IMR-90 (cell line): ENCODE measurements around the gene SH3RF2. TPM values are rescaled to one million over a fixed set of nuclear protein-coding genes. Genes with fewer than 3 reads are reported as not detected.

ENCODE experiments used
- ATAC-seq: fragments of 200-7000 bp; cut with Tn5 transposase; 2 replicates; pipeline ENCODE4 v1.9.1; 2020; ENCODE audit warnings: low read depth, mild to moderate bottlenecking, moderate library complexity
- BruUV-seq: library from RNA; stranded (reverse); fragments of 400-500 nt; replicated peaks from 2 replicates; lab custom pipeline; 2021; lab: Mats Ljungman, UMichigan
- CTCF ChIA-PET: fragments of 300-600 bp; formaldehyde crosslinking; extraction: SDS; loops from one replicate; lab custom pipeline; 2021; ENCODE audit warnings: antibody characterized with exemption; lab: Yijun Ruan, JAX
- POLR2A ChIA-PET: fragments of 300-600 bp; sonication (Branson Sonifier 250); formaldehyde crosslinking; loops from one replicate; lab custom pipeline; 2022; ENCODE audit warnings: antibody characterized with exemption; ENCODE audit not compliant: unreplicated experiment; lab: Charles Lee
- DNase-seq: peaks from one replicate; pipeline ENCODE4 v3.0.0; 2013
- H2AFZ ChIP-seq: replicated peaks from 2 replicates; pipeline ENCODE3; 2013; ENCODE audit warnings: low read length, mild to moderate bottlenecking; ENCODE audit not compliant: poor library complexity
- H2AK5ac ChIP-seq: 2 replicates; pipeline ENCODE4 v1.6.1; 2013; ENCODE audit warnings: low read depth, low read length, inconsistent platforms
- H2AK9ac ChIP-seq: replicated peaks from 2 replicates; pipeline ENCODE3; 2013; ENCODE audit warnings: mild to moderate bottlenecking, low read depth, low read length, moderate library complexity; ENCODE audit not compliant: poor library complexity
- H2BK120ac ChIP-seq: 2 replicates; pipeline ENCODE4 v1.6.1; 2013; ENCODE audit warnings: low read depth, low read length, inconsistent platforms
- H2BK15ac ChIP-seq: 3 replicates; pipeline ENCODE4 v1.6.1; 2013; ENCODE audit warnings: low read depth, low read length, inconsistent platforms
- H2BK20ac ChIP-seq: 2 replicates; pipeline ENCODE4 v1.6.1; 2013; ENCODE audit warnings: low read depth, mild to moderate bottlenecking, inconsistent platforms, low read length, moderate library complexity
- H2BK5ac ChIP-seq: 2 replicates; pipeline ENCODE4 v1.6.1; 2013; ENCODE audit warnings: mild to moderate bottlenecking, low read depth, low read length, inconsistent platforms; ENCODE audit not compliant: poor library complexity, severe bottlenecking
- H3K14ac ChIP-seq: replicated peaks from 2 replicates; pipeline ENCODE4 v1.6.1; 2013; ENCODE audit warnings: low read depth, low read length, inconsistent platforms
- H3K18ac ChIP-seq: 2 replicates; pipeline ENCODE4 v1.6.1; 2013; ENCODE audit warnings: low read depth, low read length, control low read depth
- H3K23ac ChIP-seq: 2 replicates; pipeline ENCODE4 v1.6.1; 2013; ENCODE audit warnings: low read depth, low read length, inconsistent platforms
- H3K27ac ChIP-seq: 2 replicates; pipeline ENCODE4 v1.5.1; 2013; ENCODE audit warnings: mild to moderate bottlenecking, control low read depth, low read length; ENCODE audit not compliant: insufficient read depth
- H3K27me3 ChIP-seq: 2 replicates; pipeline ENCODE4 v1.6.1; 2013; ENCODE audit warnings: low read length; ENCODE audit not compliant: control insufficient read depth, insufficient read depth
- H3K36me3 ChIP-seq: 2 replicates; pipeline ENCODE4 v1.6.1; 2013; ENCODE audit warnings: low read length, mixed read lengths; ENCODE audit not compliant: control insufficient read depth, insufficient read depth
- H3K4ac ChIP-seq: 2 replicates; pipeline ENCODE4 v1.6.1; 2013; ENCODE audit warnings: low read depth, low read length, inconsistent platforms
- H3K4me1 ChIP-seq: 2 replicates; pipeline ENCODE4 v1.6.1; 2013; ENCODE audit warnings: low read length, mixed read lengths; ENCODE audit not compliant: control insufficient read depth, insufficient read depth
- H3K4me2 ChIP-seq: 2 replicates; pipeline ENCODE4 v1.6.1; 2013; ENCODE audit warnings: low read depth, mild to moderate bottlenecking, control low read depth, low read length, moderate library complexity
- H3K4me3 ChIP-seq: 2 replicates; pipeline ENCODE4 v1.5.1; 2013; ENCODE audit warnings: low read depth, mild to moderate bottlenecking, control low read depth, low read length, moderate library complexity; ENCODE audit not compliant: insufficient read depth
- H3K56ac ChIP-seq: 2 replicates; pipeline ENCODE4 v1.6.1; 2013; ENCODE audit warnings: low read length, inconsistent platforms; ENCODE audit not compliant: insufficient read depth; ENCODE audit errors: extremely low read depth
- H3K79me1 ChIP-seq, 2 experiments: 2 replicates each; pipeline ENCODE4 v1.6.1; 2013; ENCODE audit warnings: low read length in 2 of 2, inconsistent platforms in 1 of 2, low read depth in 1 of 2
- H3K9ac ChIP-seq: 2 replicates; pipeline ENCODE4 v1.6.1; 2013; ENCODE audit warnings: low read depth, low read length, control low read depth
- H3K9me1 ChIP-seq: 2 replicates; pipeline ENCODE4 v1.6.1; 2013; ENCODE audit warnings: low read length, inconsistent platforms; ENCODE audit not compliant: insufficient read depth
- H3K9me3 ChIP-seq: 2 replicates; pipeline ENCODE4 v1.6.1; 2013; ENCODE audit warnings: low read length; ENCODE audit not compliant: control insufficient read depth, insufficient read depth
- H4K20me1 ChIP-seq: 2 replicates; pipeline ENCODE4 v1.6.1; 2013; ENCODE audit warnings: low read length, inconsistent platforms; ENCODE audit not compliant: insufficient read depth
- H4K5ac ChIP-seq: 2 replicates; pipeline ENCODE4 v1.6.1; 2013; ENCODE audit warnings: mild to moderate bottlenecking, low read depth, low read length, control low read depth
- H4K8ac ChIP-seq, 2 experiments: 2 replicates each; pipeline ENCODE4 v1.6.1; 2013; ENCODE audit warnings: low read depth in 2 of 2, low read length in 2 of 2, control low read depth in 1 of 2, inconsistent platforms in 1 of 2
- H4K91ac ChIP-seq: 2 replicates; pipeline ENCODE4 v1.6.1; 2013; ENCODE audit warnings: low read depth, low read length, inconsistent platforms; ENCODE audit not compliant: insufficient read depth
- BHLHE40 ChIP-seq: fragments of 150-350 bp; IDR thresholded peaks from 2 replicates; pipeline ENCODE4 v1.6.1; 2016; ENCODE audit warnings: mild to moderate bottlenecking, low read depth, low read length
- CEBPB ChIP-seq: IDR thresholded peaks from 2 replicates; pipeline ENCODE4 v1.6.1; 2012; ENCODE audit warnings: low read depth, low read length, improper control_type of control experiment
- CHD1 ChIP-seq: IDR thresholded peaks from 2 replicates; pipeline ENCODE4 v1.6.1; 2012; ENCODE audit warnings: low read depth, low read length, improper control_type of control experiment
- ELK1 ChIP-seq: fragments of 150-350 bp; IDR thresholded peaks from 2 replicates; pipeline ENCODE4 v1.6.1; 2016; ENCODE audit warnings: low read depth, mild to moderate bottlenecking, low read length, moderate library complexity, borderline replicate concordance
- FOS ChIP-seq: fragments of 150-350 bp; IDR thresholded peaks from 2 replicates; pipeline ENCODE4 v1.6.1; 2016; ENCODE audit warnings: low read depth, low read length
- MAFK ChIP-seq: IDR thresholded peaks from 2 replicates; pipeline ENCODE4 v1.6.1; 2012; ENCODE audit warnings: low read depth, low read length, improper control_type of control experiment
- MXI1 ChIP-seq: IDR thresholded peaks from 2 replicates; pipeline ENCODE4 v1.6.1; 2012; ENCODE audit warnings: low read depth, mild to moderate bottlenecking, low read length, moderate library complexity, borderline replicate concordance
- NFE2L2 ChIP-seq: fragments of 150-350 bp; IDR thresholded peaks from 2 replicates; pipeline ENCODE4 v1.6.1; 2016; ENCODE audit warnings: low read depth, mild to moderate bottlenecking, low read length
- POLR2A ChIP-seq: IDR thresholded peaks from 2 replicates; pipeline ENCODE4 v1.6.1; 2012; ENCODE audit warnings: mild to moderate bottlenecking, low read depth, low read length
- RAD21 ChIP-seq: IDR thresholded peaks from 2 replicates; pipeline ENCODE4 v1.6.1; 2012; ENCODE audit warnings: low read length, improper control_type of control experiment
- RCOR1 ChIP-seq: IDR thresholded peaks from 2 replicates; pipeline ENCODE4 v1.6.1; 2012; ENCODE audit warnings: mild to moderate bottlenecking, low read length, improper control_type of control experiment; ENCODE audit not compliant: insufficient replicate concordance
- RFX5 ChIP-seq: IDR thresholded peaks from 2 replicates; pipeline ENCODE4 v1.8.0; 2012; ENCODE audit warnings: low read depth, mild to moderate bottlenecking, low read length, moderate library complexity
- SMC3 ChIP-seq: fragments of 150-350 bp; IDR thresholded peaks from 2 replicates; pipeline ENCODE4 v1.6.1; 2016; ENCODE audit warnings: low read depth, mild to moderate bottlenecking, antibody characterized with exemption, low read length, moderate library complexity
- USF2 ChIP-seq: fragments of 150-350 bp; IDR thresholded peaks from 2 replicates; pipeline ENCODE4 v1.6.1; 2017; ENCODE audit warnings: mild to moderate bottlenecking, antibody characterized with exemption, low read length, low read depth
- WGBS, 2 experiments: methylation state at CpG; one replicate each; pipeline versions ENCODE4 v1.1.5 to v1.1.7; 2013; ENCODE audit warnings: missing lambda C conversion rate in 2 of 2; ENCODE audit not compliant: insufficient read length in 1 of 2; ENCODE audit errors: extremely low coverage in 2 of 2; 5-methylcytosine and 5-hydroxymethylcytosine counted together
- dilution Hi-C: fragments of 300-500 bp; cut with HindIII; formaldehyde crosslinking; loops from one replicate; pipeline ENCODE4 v1.14.3; 2018; ENCODE audit warnings: low sequenced_read_pairs; ENCODE audit not compliant: unreplicated experiment
- in situ Hi-C: fragments of 300-500 bp; cut with MboI; formaldehyde crosslinking; loops from 3 replicates; pipeline ENCODE4 v1.14.3; 2019; ENCODE audit warnings: low sequenced_read_pairs, inconsistent platforms, mixed read lengths
- intact Hi-C: fragments of 100-400 bp; cut with micrococcal nuclease; formaldehyde crosslinking; loops from 2 replicates; pipeline ENCODE4 v1.10.0; 2022
- polyA plus RNA-seq, 3 experiments: library from polyadenylated mRNA; depleted of rRNA; stranded (reverse); fragments of >200 nt; gene quantifications; 2 replicates each; pipeline ENCODE4 v1.2.3, GENCODE V29; 2012; ENCODE audit warnings: low replicate concordance in 1 of 3
- total RNA-seq: library from RNA; depleted of rRNA; stranded (reverse); fragments of >200 nt; gene quantifications from 2 replicates; pipeline ENCODE4 v1.2.3, GENCODE V29; 2012

SH3RF2 gene
- total and polyA plus RNA-seq, 2 of the 4 experiments (the other 2 are of a cell fraction) = 1.3 to 1.7 TPM

GRCh38 chr5:145978171-145978570 is 41.8 kb downstream of the SH3RF2 start:
- Histone ChIP-seq H3K9me1 (peaks cover 12% of the 10 kb centered on the region; the same call in 1 of the 2 replicates), H4K91ac (no peak overlapping the region), H2AK5ac (no peak overlapping the region), H3K4me2 (no peak overlapping the region), H3K4me3 (no peak overlapping the region), H3K36me3 (no peaks in the 10 kb centered on the region), H4K20me1 (no peaks in the 10 kb centered on the region), H3K14ac (no peak overlapping the region), H3K27me3 (no peaks in the 10 kb centered on the region), H3K4ac (no peak overlapping the region), H3K9me3 (0 out of 2 replicates have a peak, but pooled peaks cover 2% of the 10 kb centered on the region), H2BK20ac (no peak overlapping the region), H2BK120ac (no peak overlapping the region), H4K5ac (no peak overlapping the region), H2BK15ac (no peak overlapping the region), H3K56ac (no peak overlapping the region), H3K9ac (no peak overlapping the region), H3K4me1 (peaks cover 5% of the 10 kb centered on the region; the same call in 1 of the 2 replicates), H3K18ac (no peak overlapping the region), H3K79me1 (no peaks in the 10 kb centered on the region), H2BK5ac (no peak overlapping the region), H3K23ac (no peak overlapping the region), H2AFZ (no peak overlapping the region), H3K27ac (no peak overlapping the region), H2AK9ac (no peak overlapping the region), H4K8ac (no peak overlapping the region)
- DNase-seq (no peak), ATAC-seq (no peak)
- POLR2A ChIA-PET = no interaction called here
- BruUV-seq = no TSS peak
- no CpG with 5 or more reads among the region's 3 CpGs for WGBS, 2 experiments
- dilution Hi-C loops = no loop called here
- in situ Hi-C loops = no loop called here
- TF ChIP-seq MAFK (no peak), SMC3 (no peak), FOS (no peak), NFE2L2 (no peak), MXI1 (no peak), USF2 (no peak), BHLHE40 (no peak), CEBPB (no peak), POLR2A (no peak), RCOR1 (no peak), RAD21 (no peak), ELK1 (no peak), CHD1 (no peak), RFX5 (no peak)
- intact Hi-C loops = no loop called here
- CTCF ChIA-PET = no interaction called here
